ENCODE measurements around the gene ENO1.

ENO1 gene

GRCh38 chr1:8847990-8848389, 30.5 kb downstream of the ENO1 start:
- TF ChIP-seq, protein P1, sequence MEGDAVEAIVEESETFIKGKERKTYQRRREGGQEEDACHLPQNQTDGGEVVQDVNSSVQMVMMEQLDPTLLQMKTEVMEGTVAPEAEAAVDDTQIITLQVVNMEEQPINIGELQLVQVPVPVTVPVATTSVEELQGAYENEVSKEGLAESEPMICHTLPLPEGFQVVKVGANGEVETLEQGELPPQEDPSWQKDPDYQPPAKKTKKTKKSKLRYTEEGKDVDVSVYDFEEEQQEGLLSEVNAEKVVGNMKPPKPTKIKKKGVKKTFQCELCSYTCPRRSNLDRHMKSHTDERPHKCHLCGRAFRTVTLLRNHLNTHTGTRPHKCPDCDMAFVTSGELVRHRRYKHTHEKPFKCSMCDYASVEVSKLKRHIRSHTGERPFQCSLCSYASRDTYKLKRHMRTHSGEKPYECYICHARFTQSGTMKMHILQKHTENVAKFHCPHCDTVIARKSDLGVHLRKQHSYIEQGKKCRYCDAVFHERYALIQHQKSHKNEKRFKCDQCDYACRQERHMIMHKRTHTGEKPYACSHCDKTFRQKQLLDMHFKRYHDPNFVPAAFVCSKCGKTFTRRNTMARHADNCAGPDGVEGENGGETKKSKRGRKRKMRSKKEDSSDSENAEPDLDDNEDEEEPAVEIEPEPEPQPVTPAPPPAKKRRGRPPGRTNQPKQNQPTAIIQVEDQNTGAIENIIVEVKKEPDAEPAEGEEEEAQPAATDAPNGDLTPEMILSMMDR (IDR thresholded peaks at IDR 0.05; ENCODE audit: unreplicated experiment in 3 of 3): no peak
- Mint-ChIP-seq H3K27ac (peak overlapping the region; percentile 54 to 85 (median 83)), H3K4me3 (no peak overlapping the region), H3K36me3 (ENCODE audit: low read depth) (no peaks in the 10 kb centered on the region), H3K9me3 (no peaks in the 10 kb centered on the region), H3K27me3 (ENCODE audit: low read depth) (peaks cover 6% of the 10 kb centered on the region), H3K4me1 (peaks cover 47% of the 10 kb centered on the region)

DNA sequence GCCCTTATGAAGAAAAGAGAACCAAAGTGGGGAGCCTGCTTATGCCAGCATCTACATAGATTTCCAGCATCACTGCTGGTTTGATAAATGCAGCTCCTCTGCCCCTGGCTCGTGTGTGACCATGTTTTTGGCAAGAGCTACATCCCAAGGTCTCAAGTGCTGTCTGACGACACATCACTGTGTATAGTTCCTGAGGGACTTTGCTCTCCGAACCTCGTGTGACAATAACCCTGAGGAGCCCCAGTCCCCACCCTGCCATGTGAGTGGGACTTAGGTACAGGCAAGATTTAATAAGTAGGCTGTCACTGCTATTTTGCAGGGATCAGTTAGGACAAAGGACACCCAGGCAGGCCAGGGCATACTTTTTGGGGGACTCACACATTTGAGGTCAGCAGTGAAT, 32.2 kb downstream of the ENO1 start:
- Mint-ChIP-seq H3K4me3 (no peak overlapping the region), H3K27me3 (ENCODE audit: low read depth) (peaks cover 11% of the 10 kb centered on the region), H3K27ac (peak overlapping the region in 2 of 3 experiments; percentile 26 to 27), H3K36me3 (ENCODE audit: low read depth) (no peaks in the 10 kb centered on the region), H3K9me3 (no peaks in the 10 kb centered on the region), H3K4me1 (peaks cover 50% of the 10 kb centered on the region)
- TF ChIP-seq, protein P1 (IDR thresholded peaks at IDR 0.05; ENCODE audit: unreplicated experiment in 3 of 3): no peak

DNA sequence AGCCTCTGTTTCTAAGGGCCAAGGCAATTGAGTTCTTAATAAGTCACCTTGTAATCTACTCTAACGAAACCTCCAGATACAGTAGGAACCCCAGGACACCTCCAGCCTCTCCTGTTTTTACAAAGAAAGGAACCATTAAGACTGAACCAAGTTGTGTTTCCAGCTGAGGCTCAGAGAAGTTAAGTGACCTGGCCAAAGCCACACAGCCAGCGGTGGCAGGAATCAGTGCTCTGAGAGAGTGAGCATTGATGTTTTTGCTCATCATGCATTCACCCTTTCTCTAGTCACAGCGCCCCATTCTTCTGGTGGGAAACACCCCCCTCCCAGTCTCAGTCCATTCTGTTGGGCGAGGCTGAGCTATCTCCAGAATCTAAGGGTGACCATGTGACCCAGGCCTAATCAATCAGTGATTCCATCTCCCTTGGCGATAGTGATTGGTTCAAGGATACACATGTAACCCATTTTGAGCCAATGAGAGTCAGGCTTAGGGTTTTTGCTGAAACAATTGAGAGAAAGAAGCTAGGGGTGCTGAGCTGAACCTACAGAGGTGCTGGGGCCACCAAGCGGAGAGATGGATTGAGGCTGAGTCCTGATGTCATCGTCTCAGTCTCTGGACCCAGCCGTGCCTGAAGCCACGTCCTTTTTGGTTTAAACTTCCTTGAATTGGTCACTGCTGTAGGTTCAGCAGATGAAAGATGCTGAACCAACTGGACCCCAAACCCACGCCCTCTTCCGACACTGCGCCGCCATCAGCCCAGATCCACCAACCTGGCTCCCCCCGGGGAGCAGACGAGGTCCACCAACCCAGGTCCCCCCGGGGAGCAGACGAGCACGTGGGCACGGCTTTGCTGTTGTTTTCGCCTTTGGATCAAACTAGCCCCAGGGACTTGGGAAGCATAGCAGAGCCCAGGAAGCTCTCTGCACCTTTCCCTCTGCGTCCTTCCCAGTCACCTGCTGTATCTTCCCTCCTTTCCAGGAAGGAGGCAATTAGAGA, 33.1 kb downstream of the ENO1 start:
- TF ChIP-seq, protein P1 (IDR thresholded peaks at IDR 0.05; ENCODE audit: unreplicated experiment in 3 of 3): no peak
- H3K27ac Mint-ChIP-seq: peak overlapping the region; percentile 52 to 68 (median 57)
- H3K4me3 Mint-ChIP-seq: no peak overlapping the region
- H3K4me1 Mint-ChIP-seq: peaks cover 50% of the 10 kb centered on the region
- peaks cover under 1% of the 10 kb centered on the region for H3K9me3 Mint-ChIP-seq
- no peaks in the 10 kb centered on the region for H3K36me3 Mint-ChIP-seq (ENCODE audit: low read depth)
- peaks cover 11% of the 10 kb centered on the region for H3K27me3 Mint-ChIP-seq (ENCODE audit: low read depth)

DNA sequence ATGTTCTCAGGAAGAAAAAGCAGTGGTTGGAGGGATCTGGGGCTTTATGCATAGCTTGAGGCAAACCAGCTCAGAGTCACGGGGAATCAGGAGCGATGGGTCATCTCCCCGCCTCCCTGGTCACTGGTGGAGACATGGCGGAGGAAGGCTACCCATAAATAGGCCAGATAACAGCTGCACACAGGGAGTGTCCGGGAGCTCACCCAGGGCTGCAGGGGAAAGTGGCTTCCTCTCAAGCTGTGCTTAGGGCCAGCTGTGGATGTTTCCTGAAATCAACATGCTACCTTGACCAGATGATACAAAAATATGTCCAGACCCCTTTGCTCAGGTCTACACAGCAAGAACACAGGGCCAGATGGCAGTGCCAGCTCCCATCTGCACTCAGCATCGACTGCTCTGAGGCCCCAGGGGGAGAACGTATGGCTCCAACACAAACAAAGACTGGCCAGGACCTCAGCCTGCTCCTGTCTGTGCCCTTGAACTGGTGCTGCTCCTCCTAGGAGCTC, 33.9 kb downstream of the ENO1 start:
- TF ChIP-seq, protein P1 (IDR thresholded peaks at IDR 0.05; ENCODE audit: unreplicated experiment in 3 of 3): no peak
- H3K27me3 Mint-ChIP-seq (ENCODE audit: low read depth): peaks cover 11% of the 10 kb centered on the region

GRCh38 chr1:8841395-8841794, 37.1 kb downstream of the ENO1 start:
- H3K9me3 Mint-ChIP-seq: peaks cover 5% of the 10 kb centered on the region
- H3K27me3 Mint-ChIP-seq (ENCODE audit: low read depth): peaks cover 11% of the 10 kb centered on the region
- no peak overlapping the region for H3K27ac Mint-ChIP-seq
- TF ChIP-seq, protein P1 (IDR thresholded peaks at IDR 0.05; ENCODE audit: unreplicated experiment in 3 of 3): no peak
- peaks cover 44% of the 10 kb centered on the region for H3K4me1 Mint-ChIP-seq
- no peaks in the 10 kb centered on the region for H3K36me3 Mint-ChIP-seq (ENCODE audit: low read depth)
- no peak overlapping the region for H3K4me3 Mint-ChIP-seq

More for the DNA sequence above, 33.9 kb downstream of the ENO1 start:
- Mint-ChIP-seq H3K36me3 (ENCODE audit: low read depth) (no peaks in the 10 kb centered on the region), H3K4me3 (peak overlapping the region in 2 of 3 experiments; percentile 2 to 5), H3K27ac (peak overlapping the region; percentile 52 to 68 (median 57)), H3K9me3 (peaks cover 5% of the 10 kb centered on the region), H3K4me1 (peaks cover 50% of the 10 kb centered on the region)
